Measurements from ENCODE around the gene CPSF4. TPM values are rescaled to one million over a fixed set of nuclear protein-coding genes. Genes with fewer than 3 reads are reported as not detected.

Gene CPSF4
- total RNA-seq, 2 donors from 2014 or later: 40.4 to 97.4 TPM

- Histone ChIP-seq H3K27me3 (replicated peaks; ENCODE audit: insufficient read depth) (no peaks in the 10 kb centered on the region), H3K9me3 (no peaks in the 10 kb centered on the region), H3K4me3 (no peak overlapping the region), H3K4me1 (replicated peaks) (peaks cover 4% of the 10 kb centered on the region), H3K36me3 (peaks cover 5 to 18% of the 10 kb centered on the region in 2 donors), H3K27ac (no peak overlapping the region)
- 87% methylated on average over 5 of the region's 5 CpGs for WGBS
- no peak for DNase-seq (ENCODE audit: low spot score)
- TF ChIP-seq POLR2AphosphoS5 (IDR thresholded peaks at IDR 0.05) (no peak), POLR2A (IDR thresholded peaks at IDR 0.05) (no peak), CTCF (IDR thresholded peaks at IDR 0.05) (no peak)
- intact Hi-C loops (cut with DNase I): loop anchor here (10.0 kb wide), 1 partner anchor 259 kb away; the partner anchor contains the start of gene SMURF1
Observed at GRCh38 chr7:99403764-99404163, 35.0 kb upstream of the CPSF4 start.

- no peak overlapping the region for H3K4me3 ChIP-seq
- intact Hi-C loops (cut with DNase I): loop anchor here (10.0 kb wide), 1 partner anchor 260 kb away; the partner anchor contains the start of gene SMURF1
- H3K4me1 ChIP-seq (replicated peaks): peaks cover 4% of the 10 kb centered on the region
- TF ChIP-seq CTCF (IDR thresholded peaks at IDR 0.05): no peak
- TF ChIP-seq POLR2AphosphoS5 (IDR thresholded peaks at IDR 0.05): no peak
- TF ChIP-seq POLR2A (IDR thresholded peaks at IDR 0.05): no peak
- no peaks in the 10 kb centered on the region for H3K9me3 ChIP-seq
- peaks cover 4 to 18% of the 10 kb centered on the region in 2 donors for H3K36me3 ChIP-seq
- 76% methylated on average over 18 of the region's 18 CpGs for WGBS
- no peak for DNase-seq (ENCODE audit: low spot score)
- no peak overlapping the region for H3K27ac ChIP-seq
- H3K27me3 ChIP-seq (replicated peaks; ENCODE audit: insufficient read depth): no peaks in the 10 kb centered on the region
Observed at GRCh38 chr7:99404235-99404976, 34.3 kb upstream of the CPSF4 start.

GRCh38 chr7:99404977-99405320 is 33.8 kb upstream of the CPSF4 start:
- no peak overlapping the region for H3K27ac ChIP-seq
- H3K27me3 ChIP-seq (replicated peaks; ENCODE audit: insufficient read depth): no peaks in the 10 kb centered on the region
- TF ChIP-seq CTCF (IDR thresholded peaks at IDR 0.05) (no peak), POLR2A (IDR thresholded peaks at IDR 0.05) (no peak), POLR2AphosphoS5 (IDR thresholded peaks at IDR 0.05) (no peak)
- 94% methylated on average over 10 of the region's 10 CpGs for WGBS
- DNase-seq (ENCODE audit: low spot score): no peak
- peaks cover 8% of the 10 kb centered on the region for H3K4me1 ChIP-seq (replicated peaks)
- intact Hi-C loops (cut with DNase I): loop anchor here (5.0 to 10.0 kb wide), 2 partner anchors 33 to 260 kb away; partner anchors contain the start of genes ARPC1B and SMURF1
- peaks cover 4 to 12% of the 10 kb centered on the region in 2 donors for H3K36me3 ChIP-seq
- H3K9me3 ChIP-seq: no peaks in the 10 kb centered on the region
- no peak overlapping the region for H3K4me3 ChIP-seq

GRCh38 chr7:99406557-99406956 is 32.2 kb upstream of the CPSF4 start:
- no peak overlapping the region for H3K4me3 ChIP-seq
- intact Hi-C loops (cut with DNase I): loop anchor here (5.0 to 10.0 kb wide), 2 partner anchors 34 to 262 kb away; partner anchors contain the start of genes ARPC1B and SMURF1
- no peak overlapping the region for H3K27ac ChIP-seq
- WGBS: 79% methylated on average over 1 of the region's 1 CpG
- H3K27me3 ChIP-seq (replicated peaks; ENCODE audit: insufficient read depth): no peaks in the 10 kb centered on the region
- peaks cover 11% of the 10 kb centered on the region for H3K4me1 ChIP-seq (replicated peaks)
- TF ChIP-seq CTCF (IDR thresholded peaks at IDR 0.05): no peak
- TF ChIP-seq POLR2A (IDR thresholded peaks at IDR 0.05): no peak
- no peak for TF ChIP-seq POLR2AphosphoS5 (IDR thresholded peaks at IDR 0.05)
- no peak for DNase-seq (ENCODE audit: low spot score)
- H3K36me3 ChIP-seq: peaks cover 0 to 5% of the 10 kb centered on the region in 2 donors
- H3K9me3 ChIP-seq: no peaks in the 10 kb centered on the region
